ENCODE results near the gene SYNE2.

The SYNE2 gene

GRCh38 chr14:64184103-64184729 is 331.4 kb downstream of the SYNE2 start:
- no peak for DNase-seq (ENCODE audit: low read depth in 1 of 2, low spot score in 1 of 2)
- H3K4me3 ChIP-seq (replicated peaks; ENCODE audit: insufficient read depth, low read length): no peak overlapping the region
- H3K27ac ChIP-seq (replicated peaks): no peak overlapping the region
- TF ChIP-seq POLR2AphosphoS5 (IDR thresholded peaks at IDR 0.05; ENCODE audit: low read depth): no peak
- no peak for TF ChIP-seq REST (IDR thresholded peaks at IDR 0.05; ENCODE audit: insufficient replicate concordance, low read depth)
- no peak for TF ChIP-seq SPI1 (IDR thresholded peaks at IDR 0.05; ENCODE audit: borderline replicate concordance, low read depth)
- TF ChIP-seq GABPA (IDR thresholded peaks at IDR 0.05; ENCODE audit: low read depth): no peak
- no peak for TF ChIP-seq CTCF (IDR thresholded peaks at IDR 0.05; ENCODE audit: insufficient read depth, low read length)
- H3K27me3 ChIP-seq (ENCODE audit: insufficient read depth, poor library complexity, severe bottlenecking): no peaks in the 10 kb centered on the region

DNA sequence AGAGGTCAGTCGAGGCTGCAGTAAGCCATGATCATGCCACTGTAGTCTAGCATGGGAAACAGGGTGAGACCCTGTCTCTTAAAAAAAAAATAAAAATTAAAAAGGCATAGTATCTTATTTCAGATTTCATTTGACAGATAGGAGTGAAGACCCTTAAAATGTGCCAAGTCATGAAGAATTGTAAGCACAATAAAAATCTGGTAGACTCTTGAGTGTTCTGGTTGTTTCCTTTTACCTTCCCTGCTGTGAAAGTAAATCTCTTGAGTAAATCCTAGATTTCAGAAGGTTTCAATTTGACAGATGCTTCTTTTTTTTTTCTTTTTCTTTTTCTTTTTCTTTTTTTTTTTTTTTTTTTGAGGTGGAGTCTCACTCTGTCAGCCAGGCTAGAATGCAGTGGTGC is 332.4 kb downstream of the SYNE2 start:
- no peak overlapping the region for H3K27ac ChIP-seq (replicated peaks)
- DNase-seq (ENCODE audit: low read depth in 1 of 2, low spot score in 1 of 2): no peak
- TF ChIP-seq POLR2AphosphoS5 (IDR thresholded peaks at IDR 0.05; ENCODE audit: low read depth) (no peak), GABPA (IDR thresholded peaks at IDR 0.05; ENCODE audit: low read depth) (no peak), CTCF (IDR thresholded peaks at IDR 0.05; ENCODE audit: insufficient read depth, low read length) (no peak), REST (IDR thresholded peaks at IDR 0.05; ENCODE audit: insufficient replicate concordance, low read depth) (no peak), SPI1 (IDR thresholded peaks at IDR 0.05; ENCODE audit: borderline replicate concordance, low read depth) (no peak)

DNA sequence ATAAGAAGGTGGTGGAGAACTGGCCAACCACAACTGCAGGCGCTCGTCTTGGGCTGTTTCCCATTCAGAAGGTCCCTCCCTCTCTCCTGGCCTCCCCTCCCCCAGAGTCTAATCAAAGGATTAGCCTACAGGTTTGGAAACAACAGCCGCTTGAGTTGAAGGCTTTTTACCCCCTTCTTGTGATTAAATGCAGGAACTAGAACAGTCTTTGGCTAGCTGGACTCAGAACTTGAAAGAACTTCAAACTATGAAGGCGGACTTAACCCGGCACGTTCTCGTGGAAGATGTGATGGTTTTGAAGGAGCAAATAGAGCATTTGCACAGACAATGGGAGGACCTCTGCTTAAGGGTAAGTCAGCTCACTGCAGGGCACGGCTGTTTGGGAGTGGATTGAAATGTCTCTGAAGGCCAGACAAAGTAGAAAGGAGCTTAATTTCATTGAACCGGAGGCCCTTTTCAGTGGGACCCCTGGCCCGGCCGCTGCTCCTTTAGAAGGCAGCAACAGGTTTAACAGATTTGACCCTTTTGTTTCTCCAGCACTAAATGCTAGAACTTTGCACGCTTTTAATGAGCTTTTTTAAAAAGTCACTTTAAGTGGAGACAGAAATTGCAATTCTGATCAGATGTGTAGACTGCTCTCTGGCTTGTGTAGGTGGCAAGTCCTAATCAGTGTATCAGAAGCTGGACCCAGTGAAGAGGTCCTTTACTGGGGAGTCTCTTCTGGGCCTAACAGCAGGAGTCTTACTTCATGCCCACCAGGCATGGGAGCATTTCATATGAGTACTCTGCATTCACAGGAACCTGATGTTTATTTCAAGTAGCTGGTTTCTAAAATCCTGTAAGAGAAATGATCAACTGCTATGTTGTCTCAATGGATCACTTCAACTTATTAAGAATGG is 333.7 kb downstream of the SYNE2 start:
- Histone ChIP-seq H3K4me3 (replicated peaks; ENCODE audit: insufficient read depth, low read length) (no peak overlapping the region), H3K27ac (replicated peaks) (no peak overlapping the region), H3K27me3 (ENCODE audit: insufficient read depth, poor library complexity, severe bottlenecking) (no peaks in the 10 kb centered on the region)
- DNase-seq (ENCODE audit: low read depth in 1 of 2, low spot score in 1 of 2): no peak
- TF ChIP-seq POLR2AphosphoS5 (IDR thresholded peaks at IDR 0.05; ENCODE audit: low read depth): no peak

More for the DNA sequence above, 332.4 kb downstream of the SYNE2 start:
- Histone ChIP-seq H3K27me3 (ENCODE audit: insufficient read depth, poor library complexity, severe bottlenecking) (no peaks in the 10 kb centered on the region), H3K4me3 (replicated peaks; ENCODE audit: insufficient read depth, low read length) (no peak overlapping the region)

GRCh38 chr14:64187331-64187730 is 334.5 kb downstream of the SYNE2 start:
- no peak for TF ChIP-seq POLR2AphosphoS5 (IDR thresholded peaks at IDR 0.05; ENCODE audit: low read depth)
- TF ChIP-seq REST (IDR thresholded peaks at IDR 0.05; ENCODE audit: insufficient replicate concordance, low read depth): no peak
- no peak for TF ChIP-seq CTCF (IDR thresholded peaks at IDR 0.05; ENCODE audit: insufficient read depth, low read length)
- TF ChIP-seq SPI1 (IDR thresholded peaks at IDR 0.05; ENCODE audit: borderline replicate concordance, low read depth): no peak
- no peak for TF ChIP-seq GABPA (IDR thresholded peaks at IDR 0.05; ENCODE audit: low read depth)
- no peaks in the 10 kb centered on the region for H3K27me3 ChIP-seq (ENCODE audit: insufficient read depth, poor library complexity, severe bottlenecking)
- no peak overlapping the region for H3K27ac ChIP-seq (replicated peaks)
- no peak for DNase-seq (ENCODE audit: low read depth in 1 of 2, low spot score in 1 of 2)
- H3K4me3 ChIP-seq (replicated peaks; ENCODE audit: insufficient read depth, low read length): no peak overlapping the region

Measured in HL-60 (cell line).